Osteocyte (in vitro differentiated cells): ENCODE data around the gene COX7A2. TPM values are rescaled to one million over a fixed set of nuclear protein-coding genes. Genes with fewer than 3 reads are reported as not detected.

Source experiments
- DNase-seq: peaks from one replicate; pipeline ENCODE4 v3.0.0; 2021; ENCODE audit warnings: mixed read lengths; ENCODE audit not compliant: unreplicated experiment; ENCODE audit errors: extremely low spot score
- H3K27ac Mint-ChIP-seq: one replicate; pipeline ENCODE4 v1.8.0; 2021; ENCODE audit warnings: mild to moderate bottlenecking, mixed read lengths; ENCODE audit not compliant: unreplicated experiment
- H3K27me3 Mint-ChIP-seq: one replicate; pipeline ENCODE4 v1.8.0; 2021; ENCODE audit warnings: mixed read lengths; ENCODE audit not compliant: unreplicated experiment
- H3K36me3 Mint-ChIP-seq: one replicate; pipeline ENCODE4 v1.8.0; 2021; ENCODE audit warnings: mixed read lengths; ENCODE audit not compliant: unreplicated experiment
- H3K4me1 Mint-ChIP-seq: one replicate; pipeline ENCODE4 v1.8.0; 2021; ENCODE audit warnings: mixed read lengths; ENCODE audit not compliant: unreplicated experiment
- H3K4me3 Mint-ChIP-seq: one replicate; pipeline ENCODE4 v1.8.0; 2021; ENCODE audit warnings: mild to moderate bottlenecking, moderate library complexity, mixed read lengths; ENCODE audit not compliant: unreplicated experiment
- H3K9me3 Mint-ChIP-seq: one replicate; pipeline ENCODE4 v1.8.0; 2021; ENCODE audit warnings: mixed read lengths; ENCODE audit not compliant: unreplicated experiment
- total RNA-seq: library from RNA; stranded (reverse); gene quantifications from 2 replicates; pipeline ENCODE4 v1.2.1, GENCODE V29; 2021
- TF ChIP-seq, protein P1 (sequence below): fragments of 200-600 bp; sonication (generic); IDR thresholded peaks from 2 replicates; pipeline ENCODE4 v1.5.0; 2021; ENCODE audit warnings: antibody characterized with exemption, mild to moderate bottlenecking, moderate library complexity

Gene COX7A2
- total RNA-seq, 1 donor from 2014 or later: 253 TPM

DNA sequence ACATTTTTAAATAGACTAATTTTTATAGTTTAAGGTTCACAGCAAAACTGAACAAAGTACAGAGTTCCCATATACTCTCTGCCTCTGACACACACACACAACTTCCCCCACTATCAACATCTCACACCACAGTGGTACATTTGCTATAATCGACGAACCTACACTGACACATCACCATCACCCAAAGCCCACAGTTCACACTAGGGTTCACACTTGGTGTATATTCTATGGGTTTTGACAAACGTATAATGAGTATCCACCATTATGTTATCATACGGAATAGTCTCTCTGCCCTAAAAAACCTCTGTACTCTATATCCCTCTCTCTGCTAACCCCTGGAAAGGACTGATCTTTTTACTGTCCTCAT lies 25.4 kb upstream of the COX7A2 start:
- peaks cover 12% of the 10 kb centered on the region for H3K36me3 Mint-ChIP-seq
- no peak for DNase-seq
- H3K27me3 Mint-ChIP-seq: no peaks in the 10 kb centered on the region
- TF ChIP-seq, protein P1, sequence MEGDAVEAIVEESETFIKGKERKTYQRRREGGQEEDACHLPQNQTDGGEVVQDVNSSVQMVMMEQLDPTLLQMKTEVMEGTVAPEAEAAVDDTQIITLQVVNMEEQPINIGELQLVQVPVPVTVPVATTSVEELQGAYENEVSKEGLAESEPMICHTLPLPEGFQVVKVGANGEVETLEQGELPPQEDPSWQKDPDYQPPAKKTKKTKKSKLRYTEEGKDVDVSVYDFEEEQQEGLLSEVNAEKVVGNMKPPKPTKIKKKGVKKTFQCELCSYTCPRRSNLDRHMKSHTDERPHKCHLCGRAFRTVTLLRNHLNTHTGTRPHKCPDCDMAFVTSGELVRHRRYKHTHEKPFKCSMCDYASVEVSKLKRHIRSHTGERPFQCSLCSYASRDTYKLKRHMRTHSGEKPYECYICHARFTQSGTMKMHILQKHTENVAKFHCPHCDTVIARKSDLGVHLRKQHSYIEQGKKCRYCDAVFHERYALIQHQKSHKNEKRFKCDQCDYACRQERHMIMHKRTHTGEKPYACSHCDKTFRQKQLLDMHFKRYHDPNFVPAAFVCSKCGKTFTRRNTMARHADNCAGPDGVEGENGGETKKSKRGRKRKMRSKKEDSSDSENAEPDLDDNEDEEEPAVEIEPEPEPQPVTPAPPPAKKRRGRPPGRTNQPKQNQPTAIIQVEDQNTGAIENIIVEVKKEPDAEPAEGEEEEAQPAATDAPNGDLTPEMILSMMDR: no peak
- H3K4me3 Mint-ChIP-seq: no peak overlapping the region
- no peaks in the 10 kb centered on the region for H3K9me3 Mint-ChIP-seq
- H3K27ac Mint-ChIP-seq: no peak overlapping the region
- H3K4me1 Mint-ChIP-seq: peaks cover 13% of the 10 kb centered on the region

DNA sequence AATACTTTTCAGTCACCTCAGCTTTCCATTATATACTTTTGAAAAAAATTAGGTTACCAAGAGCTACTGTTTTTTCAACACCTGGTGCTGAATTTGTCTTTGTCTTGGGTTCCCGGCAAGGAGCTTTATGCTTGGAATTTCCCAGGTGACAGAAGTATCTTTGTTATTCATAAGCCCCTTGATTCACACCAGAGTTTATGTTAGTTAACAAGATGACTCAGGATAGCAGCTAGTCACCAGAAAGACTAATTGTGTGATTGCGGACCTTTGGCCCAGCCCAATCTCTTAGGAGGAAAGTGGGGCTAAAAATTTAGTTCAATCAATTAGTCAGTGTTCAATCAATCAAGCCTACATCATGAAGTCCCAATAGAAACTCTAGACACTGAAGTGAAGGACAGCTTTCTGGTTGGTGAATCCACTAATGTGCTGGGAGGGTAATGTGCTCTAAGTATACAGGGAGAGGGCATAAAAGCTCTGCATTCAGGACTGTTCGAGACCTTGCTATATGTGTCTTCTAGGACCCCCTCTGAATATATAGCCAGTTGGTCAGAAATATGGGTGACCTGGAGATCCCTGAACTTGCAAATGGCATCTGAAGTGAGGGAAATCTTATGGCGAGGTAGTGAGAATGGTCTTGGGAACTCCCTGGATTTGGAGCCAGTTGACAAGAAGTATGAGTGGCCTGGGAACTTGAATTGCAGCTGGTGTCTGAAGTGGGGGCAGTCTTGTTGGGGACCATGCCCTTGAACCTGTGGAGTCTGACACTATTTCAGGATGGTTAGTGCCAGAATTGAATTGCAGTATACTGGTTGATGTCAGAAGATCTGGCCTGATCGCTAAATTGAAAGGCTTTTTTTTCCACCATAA lies 24.8 kb upstream of the COX7A2 start:
- Mint-ChIP-seq H3K27me3 (no peaks in the 10 kb centered on the region), H3K4me3 (no peak overlapping the region), H3K36me3 (peaks cover 12% of the 10 kb centered on the region), H3K27ac (no peak overlapping the region), H3K9me3 (no peaks in the 10 kb centered on the region), H3K4me1 (peaks cover 11% of the 10 kb centered on the region)
- TF ChIP-seq, protein P1: no peak
- no peak for DNase-seq

GRCh38 chr6:75267461-75267860 lies 23.9 kb upstream of the COX7A2 start:
- H3K9me3 Mint-ChIP-seq: no peaks in the 10 kb centered on the region

DNA sequence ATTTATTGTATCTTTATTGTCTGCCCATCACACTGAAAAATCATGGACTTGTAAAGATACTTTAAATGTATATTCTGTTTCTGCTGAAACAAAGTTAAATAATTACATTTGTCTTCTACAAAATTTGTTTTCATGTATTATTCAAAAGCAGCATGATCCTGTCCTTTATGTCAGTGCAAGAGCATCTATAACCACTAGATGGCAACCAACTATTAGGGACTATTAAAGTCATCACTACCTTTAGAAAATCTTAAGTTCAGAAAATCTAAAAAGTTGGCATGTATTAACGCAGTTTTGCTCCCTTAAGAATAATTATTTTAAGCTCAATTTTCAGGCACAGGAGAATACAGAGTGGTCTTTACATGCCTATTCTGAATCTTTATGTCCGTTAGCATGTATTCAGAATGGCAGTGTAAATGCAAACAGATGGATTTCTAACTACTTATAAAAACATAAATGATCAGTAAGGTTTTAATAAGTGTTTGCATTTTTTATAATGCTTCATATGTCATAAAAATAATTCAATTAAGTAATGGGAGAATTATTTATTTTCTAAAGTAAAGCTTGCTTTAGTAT lies 23.2 kb upstream of the COX7A2 start:
- TF ChIP-seq, protein P1: peak; percentile 83
- peaks cover 9% of the 10 kb centered on the region for H3K36me3 Mint-ChIP-seq
- no peak for DNase-seq
- peaks cover 8% of the 10 kb centered on the region for H3K4me1 Mint-ChIP-seq
- no peak overlapping the region for H3K27ac Mint-ChIP-seq
- no peaks in the 10 kb centered on the region for H3K27me3 Mint-ChIP-seq
- H3K4me3 Mint-ChIP-seq: no peak overlapping the region
- H3K9me3 Mint-ChIP-seq: no peaks in the 10 kb centered on the region

More at GRCh38 chr6:75267461-75267860, 23.9 kb upstream of the COX7A2 start:
- H3K4me1 Mint-ChIP-seq: peaks cover 11% of the 10 kb centered on the region
- no peaks in the 10 kb centered on the region for H3K27me3 Mint-ChIP-seq
- TF ChIP-seq, protein P1: no peak
- peaks cover 12% of the 10 kb centered on the region for H3K36me3 Mint-ChIP-seq
- DNase-seq: no peak
- H3K27ac Mint-ChIP-seq: peak overlapping the region; percentile 16
- H3K4me3 Mint-ChIP-seq: no peak overlapping the region

- no peak for DNase-seq
- peaks cover 3% of the 10 kb centered on the region for H3K4me1 Mint-ChIP-seq
- no peak overlapping the region for H3K27ac Mint-ChIP-seq
- TF ChIP-seq, protein P1: no peak
- no peaks in the 10 kb centered on the region for H3K27me3 Mint-ChIP-seq
- no peaks in the 10 kb centered on the region for H3K9me3 Mint-ChIP-seq
- no peak overlapping the region for H3K4me3 Mint-ChIP-seq
- H3K36me3 Mint-ChIP-seq: peaks cover 13% of the 10 kb centered on the region
Measured at GRCh38 chr6:75263401-75263750, 19.8 kb upstream of the COX7A2 start.
